ENCODE results near the gene SAPCD2.
"Not testable (repeated sequence)": the region's sequence is repeated elsewhere in the genome, so short reads cannot be mapped to it uniquely, and the experiment has no call there.

Gene SAPCD2, protein sequence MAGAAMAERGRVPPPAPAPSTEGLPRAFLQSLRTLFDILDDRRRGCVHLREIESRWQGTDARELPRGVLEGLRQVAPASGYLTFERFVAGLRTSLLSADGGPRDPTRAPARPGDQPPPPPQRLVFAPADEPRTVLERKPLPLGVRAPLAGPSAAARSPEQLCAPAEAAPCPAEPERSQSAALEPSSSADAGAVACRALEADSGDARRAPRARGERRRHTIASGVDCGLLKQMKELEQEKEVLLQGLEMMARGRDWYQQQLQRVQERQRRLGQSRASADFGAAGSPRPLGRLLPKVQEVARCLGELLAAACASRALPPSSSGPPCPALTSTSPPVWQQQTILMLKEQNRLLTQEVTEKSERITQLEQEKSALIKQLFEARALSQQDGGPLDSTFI

DNA sequence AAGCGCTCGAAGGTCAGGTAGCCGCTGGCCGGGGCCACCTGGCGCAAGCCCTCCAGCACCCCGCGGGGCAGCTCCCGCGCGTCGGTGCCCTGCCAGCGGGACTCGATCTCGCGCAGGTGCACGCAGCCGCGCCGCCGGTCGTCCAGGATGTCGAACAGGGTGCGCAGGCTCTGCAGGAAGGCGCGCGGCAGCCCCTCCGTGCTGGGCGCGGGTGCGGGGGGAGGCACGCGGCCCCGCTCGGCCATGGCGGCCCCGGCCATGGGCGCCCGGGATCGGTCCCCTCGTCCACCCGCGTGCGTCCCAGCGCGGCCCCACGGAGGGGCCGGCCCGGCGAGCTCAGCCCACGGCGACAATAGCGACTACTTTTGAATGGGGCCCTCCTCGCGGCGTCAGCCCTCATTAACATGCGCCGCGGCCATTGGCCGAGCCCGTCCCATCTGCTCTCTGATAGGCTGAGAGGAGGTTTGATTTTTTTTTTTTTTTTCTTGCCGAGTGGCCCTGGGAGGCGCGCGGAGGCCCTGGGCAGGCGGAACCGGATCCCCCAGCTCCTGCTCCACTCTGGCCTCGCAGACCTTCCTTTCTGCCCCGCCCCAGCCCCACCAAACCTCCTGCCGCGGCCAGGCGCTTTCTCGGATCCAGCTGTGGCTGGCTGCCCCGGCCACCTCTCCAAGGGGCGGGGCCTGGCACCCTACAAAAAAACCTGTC is at the start of gene SAPCD2:
TSS of gene SAPCD2 (minus strand) at position 357 of the 705 bp plus-strand sequence. CDS start at position 260, 97 bp downstream.
- DNase-seq: peak; percentile 84 to 86

DNA sequence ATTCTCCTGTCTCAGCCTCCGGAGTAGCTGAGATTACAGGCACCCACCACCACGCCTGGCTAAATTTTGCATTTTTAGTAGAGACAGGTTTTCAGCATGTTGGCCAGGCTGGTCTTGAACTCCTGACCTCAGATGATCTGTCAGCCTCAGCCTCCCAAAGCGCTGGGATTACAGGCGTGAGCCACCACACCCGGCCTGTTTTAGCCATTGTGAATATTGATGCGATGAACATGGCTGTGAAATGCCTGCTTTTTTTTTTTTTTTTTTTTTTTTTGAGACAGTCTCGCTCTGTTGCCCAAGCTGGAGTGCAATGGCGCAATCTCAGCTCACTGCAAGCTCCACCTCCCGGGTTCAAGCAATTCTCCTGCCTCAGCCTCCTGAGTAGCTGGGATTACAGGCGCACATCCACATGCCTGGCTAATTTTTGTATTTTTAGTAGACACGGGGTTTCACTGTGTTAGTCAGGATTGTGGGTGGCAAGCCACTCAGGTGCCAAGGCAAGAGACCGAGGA is 47.8 kb upstream of the SAPCD2 start:
- not testable (repeated sequence) for DNase-seq

DNA sequence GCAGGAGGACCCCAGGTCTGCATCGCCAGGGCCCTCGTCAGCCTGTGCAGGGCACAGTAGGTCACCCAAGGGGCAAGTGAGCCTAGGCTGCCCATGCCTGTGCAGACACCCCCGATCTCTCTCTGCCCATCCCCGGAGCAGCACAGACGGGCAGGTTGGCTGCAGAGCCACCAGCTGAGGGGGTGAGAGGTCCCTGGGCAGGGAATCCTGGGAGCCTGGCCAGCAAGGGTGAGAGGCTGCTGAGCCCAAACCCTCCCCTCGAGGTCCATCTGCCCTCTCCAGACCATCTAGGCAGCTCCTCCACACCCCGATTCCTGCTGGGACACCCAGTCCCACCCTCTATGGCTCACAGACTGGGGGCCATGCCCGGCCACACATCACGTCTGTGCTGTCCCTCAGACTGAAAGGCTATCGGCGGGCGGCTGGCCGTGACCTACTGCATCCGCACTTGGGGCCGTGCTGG is 46.9 kb upstream of the SAPCD2 start:
- no peak for DNase-seq

DNA sequence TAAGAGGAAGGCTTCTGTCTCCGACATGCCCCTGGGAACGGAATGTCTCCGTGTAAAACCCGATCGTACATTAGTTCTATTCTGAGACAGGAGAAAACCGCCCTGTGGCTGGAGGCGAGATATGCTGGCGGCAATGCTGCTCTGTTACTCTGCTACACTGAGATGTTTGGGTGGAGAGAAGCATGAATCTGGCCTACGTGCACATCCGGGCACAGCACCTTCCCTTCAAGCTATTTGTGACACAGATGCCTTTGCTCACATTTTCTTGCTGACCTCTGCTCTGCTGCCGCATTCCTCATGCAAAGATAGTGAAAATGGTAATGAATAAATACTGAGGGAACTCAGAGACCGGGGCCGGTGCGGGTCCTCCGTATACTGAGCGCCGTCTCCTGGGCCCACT is 46.4 kb upstream of the SAPCD2 start:
- no peak for DNase-seq

DNA sequence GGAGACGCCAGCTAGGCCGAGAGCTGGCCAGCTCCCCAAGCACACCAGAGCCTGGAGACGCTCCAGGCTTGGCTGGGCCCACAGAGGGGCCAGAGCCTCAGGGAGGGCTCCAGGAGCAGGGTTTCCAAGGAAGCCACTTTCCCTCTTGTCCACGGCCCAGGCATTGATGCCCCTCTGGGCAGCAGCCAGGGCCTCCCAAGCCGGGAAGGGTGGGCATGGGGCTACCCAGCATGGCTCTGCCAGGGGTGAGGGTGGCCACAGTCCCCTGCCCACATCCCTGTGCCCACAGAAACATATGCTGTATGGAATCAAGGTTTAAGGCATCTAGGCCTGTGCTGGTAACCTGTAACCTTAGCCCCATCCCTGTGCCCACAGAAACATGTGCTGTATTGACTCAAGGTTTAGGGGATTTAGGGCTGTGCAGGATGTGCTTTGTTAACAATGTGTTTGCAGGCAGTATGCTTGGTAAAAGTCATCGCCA is 45.7 kb upstream of the SAPCD2 start:
- DNase-seq: no peak

DNA sequence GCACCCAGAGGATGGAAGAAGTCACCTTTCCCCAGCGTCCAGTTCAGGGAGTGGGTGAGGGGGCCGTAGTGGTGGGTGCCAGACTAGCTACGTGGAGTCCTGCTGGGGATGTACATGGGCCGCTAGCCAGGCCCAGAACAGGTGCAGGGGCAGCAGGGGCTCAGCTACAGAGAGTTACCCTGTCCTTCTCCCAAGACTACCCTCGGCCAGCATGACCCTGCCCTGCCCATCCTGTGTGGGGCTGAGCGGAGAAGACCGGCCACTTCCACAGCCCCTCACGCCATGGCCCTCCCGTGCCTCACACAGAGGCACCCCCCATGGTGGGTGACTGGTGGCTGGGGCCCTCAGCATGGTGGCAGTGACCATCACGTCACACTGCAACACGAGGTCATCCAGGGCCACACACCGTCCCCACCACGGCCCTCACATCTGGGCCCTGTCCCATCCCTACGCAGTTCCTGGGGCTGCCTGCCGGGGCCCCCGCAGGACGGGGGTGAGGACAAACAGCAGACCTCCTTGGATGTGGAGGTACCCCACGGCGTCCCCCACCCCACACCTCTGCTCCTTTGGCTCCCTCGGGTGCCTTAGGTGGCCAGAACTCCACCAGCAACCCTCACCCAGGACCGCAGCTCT is 45.2 kb upstream of the SAPCD2 start:
- no peak for DNase-seq

DNA sequence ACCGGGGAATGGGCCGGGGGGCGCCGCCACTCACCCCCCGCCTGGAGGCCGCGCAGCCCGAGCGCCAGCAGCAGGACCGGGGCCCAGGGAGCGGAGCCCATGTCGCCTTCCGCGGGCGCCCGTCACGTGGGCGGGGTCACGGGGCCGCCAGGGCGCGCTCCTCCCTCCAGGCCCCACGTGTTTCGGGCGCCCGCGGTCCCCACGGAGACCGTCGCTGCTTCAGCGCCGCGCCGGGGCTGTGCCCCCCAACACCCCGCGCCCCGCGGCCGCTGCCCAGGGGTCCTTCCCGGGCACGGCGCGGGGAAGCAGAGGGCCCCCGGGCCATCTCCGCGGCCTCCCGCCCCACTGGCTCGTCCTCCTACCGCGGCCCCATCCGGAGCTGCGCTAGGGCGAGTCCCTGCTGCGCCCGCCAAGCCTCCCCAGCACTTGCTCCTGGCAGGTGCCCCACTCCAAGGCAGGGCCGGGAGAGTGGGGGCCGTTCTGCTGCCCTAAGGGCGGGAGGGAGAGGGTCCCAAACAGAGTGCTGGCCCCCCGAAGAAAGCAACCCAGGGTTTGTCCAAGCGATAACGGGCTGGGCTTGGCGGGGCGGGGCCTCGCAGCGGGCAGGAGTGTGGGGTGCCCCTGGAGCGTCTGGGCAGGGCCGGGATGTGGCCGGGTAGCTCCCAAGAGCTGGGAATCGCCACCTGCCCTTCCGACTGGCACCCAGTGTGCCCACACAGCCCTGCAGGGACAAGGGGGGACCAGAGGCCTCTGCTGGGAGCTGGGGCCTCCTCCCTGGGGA is 44.4 kb upstream of the SAPCD2 start, which contains the start of gene DPP7:
TSS of gene DPP7 (minus strand) at position 121 of the 781 bp plus-strand sequence. CDS start at position 101, 20 bp downstream.
- peak; percentile 81 to 86 for DNase-seq

DNA sequence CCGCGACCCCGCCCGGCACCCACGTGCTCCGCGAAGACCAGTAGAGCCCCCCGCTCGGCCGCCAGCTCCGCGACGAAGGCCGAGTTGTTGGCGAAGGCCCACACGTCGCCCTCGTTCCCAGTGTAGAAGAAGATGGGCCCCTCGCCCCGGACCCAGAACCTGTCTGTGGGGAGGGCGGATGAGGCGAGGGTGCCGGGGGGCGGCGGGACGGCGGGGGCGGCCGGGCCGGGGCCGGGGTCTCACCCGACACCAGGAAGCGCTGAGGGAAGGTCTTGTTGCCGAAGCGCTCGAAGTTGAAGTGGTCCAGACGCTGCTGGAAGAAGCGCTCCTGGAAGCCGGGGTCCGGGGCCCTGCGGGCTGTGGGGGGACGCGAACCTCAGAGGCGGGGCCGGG is 43.9 kb upstream of the SAPCD2 start:
- DNase-seq: no peak

DNA sequence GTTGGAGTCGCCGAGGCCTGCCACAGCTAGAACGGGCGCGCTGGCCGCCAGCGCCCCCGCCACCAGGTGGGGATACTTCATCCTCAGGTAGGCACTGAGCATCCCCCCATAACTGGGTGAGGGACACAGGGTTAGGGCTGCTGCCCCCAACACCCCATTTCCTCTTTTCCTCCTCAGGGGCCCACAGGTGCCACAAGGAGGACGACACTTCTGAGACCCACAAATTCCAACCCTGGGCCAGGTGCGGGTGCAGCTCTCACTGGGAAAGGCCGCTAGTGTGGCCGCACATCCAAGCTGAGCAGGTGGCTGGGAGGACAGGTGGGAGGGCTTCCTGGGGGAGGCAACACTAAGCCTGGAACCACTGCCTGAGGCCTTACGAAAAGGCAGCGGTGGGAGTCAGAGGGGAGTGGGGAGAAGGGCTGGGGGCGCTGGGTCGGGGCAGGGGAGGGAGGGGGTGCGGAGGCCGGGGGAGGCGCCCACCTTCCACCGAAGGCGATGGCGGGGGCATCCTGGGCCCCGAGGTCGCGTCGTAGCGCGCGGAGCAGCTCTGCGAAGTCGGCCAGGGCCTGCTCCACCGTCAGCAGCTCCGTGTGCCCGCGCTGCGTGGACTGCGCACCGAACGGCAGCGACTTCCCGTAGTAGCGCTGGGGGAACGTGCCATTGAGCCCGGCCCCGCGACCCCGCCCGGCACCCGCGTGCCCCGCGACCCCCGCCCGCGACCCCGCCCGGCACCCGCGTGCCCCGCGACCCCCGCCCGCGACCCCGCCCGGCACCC is 43.2 kb upstream of the SAPCD2 start:
- peak; percentile 39 to 40 for DNase-seq

DNA sequence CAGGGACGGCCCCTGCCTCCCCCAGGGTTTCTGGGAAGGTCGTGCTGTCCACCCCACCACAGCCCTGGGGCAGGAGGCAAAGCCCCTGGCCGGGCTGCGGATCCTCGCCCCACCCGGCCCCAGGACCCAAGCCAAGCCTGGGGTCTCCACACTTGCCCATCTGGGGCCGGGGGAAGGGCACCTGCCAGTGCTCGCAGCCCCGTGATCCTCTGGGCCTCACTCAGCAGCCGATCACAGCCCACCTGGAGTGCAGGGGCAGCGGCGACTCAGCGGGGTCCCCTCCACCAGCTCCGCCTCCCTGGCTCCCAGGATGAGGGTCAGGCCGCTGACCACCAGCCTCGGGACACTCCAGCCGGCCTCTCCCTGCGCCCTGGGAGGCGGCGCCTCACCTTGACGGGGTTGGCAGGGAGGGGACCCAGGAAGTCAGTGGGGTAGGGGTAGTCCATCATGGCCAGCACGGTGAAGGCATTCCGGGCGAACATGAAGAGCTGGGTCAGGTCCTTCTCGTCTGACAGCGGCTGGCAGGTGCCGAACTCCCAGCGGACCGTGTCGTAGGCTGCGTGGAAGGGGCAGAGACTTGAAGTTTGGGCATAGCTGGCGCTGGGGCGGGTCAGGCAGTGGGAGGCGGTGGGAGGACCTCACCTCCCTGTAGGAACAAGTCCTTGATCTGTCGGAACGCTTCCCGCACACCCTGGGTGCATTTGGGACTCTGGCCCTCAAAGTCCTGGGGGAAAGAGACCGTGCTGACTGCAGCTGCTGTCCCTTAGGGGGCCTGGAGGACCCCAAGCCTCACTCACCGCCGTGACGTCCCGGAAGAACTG is 42.4 kb upstream of the SAPCD2 start:
- DNase-seq: no peak

DNA sequence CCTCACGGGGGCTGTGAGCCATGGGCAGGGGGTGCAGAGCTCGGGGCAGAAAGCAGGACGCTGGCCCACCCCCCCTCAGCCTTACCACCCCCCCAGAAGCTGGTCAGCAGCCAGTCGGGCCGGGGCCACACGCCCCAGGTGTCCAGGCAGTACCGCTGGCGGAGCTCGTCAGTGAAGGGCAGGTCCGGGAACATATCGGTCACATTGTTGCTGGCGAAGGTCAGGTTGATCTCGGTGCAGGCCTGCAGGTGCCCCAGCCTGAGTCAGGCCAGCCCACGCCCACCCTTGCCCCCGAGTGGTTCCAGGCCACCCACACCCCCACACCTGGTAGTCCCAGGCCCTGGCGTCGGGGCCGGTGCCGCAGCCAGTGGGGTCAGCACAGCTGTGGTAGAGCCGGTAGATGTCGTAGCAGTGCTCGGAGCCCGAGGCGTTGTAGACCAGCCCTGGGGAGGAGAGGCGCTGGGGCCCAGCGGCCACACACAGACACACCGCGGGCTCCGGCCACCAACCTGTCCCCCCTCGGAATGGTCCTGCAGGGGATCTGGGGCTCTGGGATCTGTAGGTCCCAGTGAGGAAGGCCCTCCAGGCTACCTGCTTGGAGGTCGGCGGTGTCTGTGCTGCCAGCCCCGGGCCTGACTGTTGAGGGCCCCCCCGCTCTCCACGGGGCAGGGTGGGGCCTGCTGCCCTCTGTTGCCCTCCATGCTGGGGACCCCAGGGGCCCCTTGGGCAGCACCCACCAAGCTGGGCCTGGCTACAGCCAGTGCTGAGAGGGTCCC is 41.6 kb upstream of the SAPCD2 start:
- no peak for DNase-seq

DNA sequence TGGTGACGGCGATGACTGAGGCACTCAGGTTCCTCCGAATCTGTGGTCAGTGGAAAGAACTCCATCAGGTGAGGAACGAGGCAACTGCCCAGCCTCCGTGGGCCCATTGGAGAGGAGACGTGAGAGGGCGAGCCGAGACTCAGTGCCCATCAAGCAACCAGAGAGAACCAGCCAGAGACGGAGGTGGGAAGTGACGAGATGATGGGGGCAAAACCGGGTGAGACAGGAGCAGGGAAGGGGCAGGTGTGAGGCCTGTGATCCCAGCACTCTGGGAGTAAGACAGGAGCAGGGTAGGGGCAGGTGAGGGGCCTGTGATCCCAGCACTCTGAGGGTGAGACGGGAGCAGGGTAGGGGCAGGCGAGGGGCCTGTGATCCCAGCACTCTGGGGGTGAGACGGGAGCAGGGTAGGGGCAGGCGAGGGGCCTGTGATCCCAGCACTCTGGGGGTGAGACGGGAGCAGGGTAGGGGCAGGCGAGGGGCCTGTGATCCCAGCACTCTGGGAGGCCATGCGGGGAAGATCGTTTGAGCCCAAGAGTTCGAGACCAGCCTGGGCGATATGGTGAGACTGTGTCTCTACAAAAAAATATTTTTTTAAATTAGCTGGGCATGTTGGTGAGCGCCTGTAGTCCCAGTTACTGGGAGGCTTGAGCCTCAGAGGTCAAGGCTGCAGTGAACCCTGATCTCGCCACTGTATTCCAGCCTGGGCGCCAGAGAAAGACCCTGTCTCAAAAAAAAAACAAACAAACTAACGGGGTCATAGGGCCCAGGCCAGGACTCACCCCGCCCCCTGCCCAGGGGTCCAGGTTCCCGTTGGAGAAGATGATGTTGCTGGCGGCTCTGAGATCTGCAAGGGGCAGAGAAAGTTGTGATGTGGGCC is 40.8 kb upstream of the SAPCD2 start:
- no peak for DNase-seq

DNA sequence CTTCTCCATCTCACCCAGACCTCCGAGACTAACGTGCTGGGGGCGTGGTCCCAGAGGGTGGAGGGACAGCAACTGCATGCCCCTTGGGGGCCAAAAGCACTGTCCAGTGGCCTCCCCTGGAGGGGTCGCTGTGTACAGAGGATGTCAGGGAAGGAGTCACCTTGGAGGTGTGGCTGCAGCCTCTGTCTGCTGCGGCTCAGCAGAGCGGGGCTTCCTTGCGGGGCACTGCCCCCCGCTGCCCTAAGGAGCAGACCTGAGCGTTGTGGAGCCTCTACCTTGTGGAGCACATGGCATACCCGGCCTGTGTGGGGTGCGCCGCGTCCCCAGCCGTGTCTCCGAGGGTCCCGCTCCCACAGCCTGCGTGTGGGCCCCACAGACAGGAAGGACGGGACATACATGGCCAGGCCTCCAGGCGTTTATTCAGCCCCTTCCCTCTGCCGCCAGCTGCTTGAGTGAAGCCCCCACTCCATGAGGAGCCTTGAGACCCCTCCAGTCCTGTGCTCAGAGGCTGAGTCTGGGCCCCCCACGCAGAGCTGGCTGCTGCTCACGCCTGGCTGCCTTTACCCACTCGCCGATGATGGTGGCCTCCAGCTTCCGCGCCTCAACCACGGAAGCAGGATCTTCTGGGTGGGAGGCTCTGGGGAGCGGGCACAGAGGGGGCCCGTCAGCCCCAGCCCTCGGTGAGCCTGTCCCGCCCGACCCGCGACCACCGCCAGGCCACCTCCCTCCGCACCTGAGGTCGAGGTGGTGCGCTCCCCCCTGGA is 40.0 kb upstream of the SAPCD2 start:
- DNase-seq: no peak

DNA sequence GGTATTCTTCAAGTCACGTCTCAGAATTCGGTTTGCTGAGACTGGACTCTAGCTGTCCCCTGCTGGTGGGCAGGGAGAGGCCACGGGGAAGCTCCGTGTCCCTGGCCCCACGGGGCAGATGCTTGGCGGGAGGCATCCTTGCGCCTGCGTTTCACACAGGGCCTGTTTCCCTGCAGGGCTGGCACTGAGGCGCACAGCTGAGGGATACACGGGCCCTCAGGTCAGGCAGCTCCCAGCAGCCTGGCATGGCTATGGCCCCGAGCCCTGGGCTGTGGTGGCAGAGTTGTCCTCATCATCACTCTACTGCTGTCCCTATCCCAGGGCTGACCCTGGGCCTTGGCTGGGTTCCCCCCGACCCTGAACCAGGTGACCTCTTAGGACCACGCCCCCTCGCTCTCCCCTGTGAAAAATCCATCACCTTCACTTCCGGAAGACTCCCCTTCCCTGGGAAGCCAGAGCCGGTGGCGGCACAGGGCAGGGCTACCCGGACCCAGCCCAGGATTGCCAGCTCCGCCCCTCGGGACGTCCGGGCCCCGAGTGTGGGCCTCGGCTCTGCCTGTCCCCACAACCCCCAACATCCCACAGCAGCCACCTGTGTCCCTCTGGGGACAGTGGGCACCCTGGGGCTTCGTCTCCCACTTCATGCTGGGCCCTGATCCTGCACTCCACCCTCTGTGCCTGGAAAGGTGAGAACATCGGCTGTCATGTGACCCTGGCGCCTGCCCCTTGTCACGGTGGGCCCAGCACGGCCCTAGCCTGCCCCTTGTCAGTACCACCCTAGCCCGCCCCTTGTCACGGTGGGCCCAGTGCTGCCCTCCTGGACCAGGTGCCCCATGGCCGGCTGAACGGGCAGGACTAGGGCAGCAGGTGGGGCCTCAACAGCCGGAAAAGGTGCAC is 39.1 kb upstream of the SAPCD2 start:
- DNase-seq: no peak

DNA sequence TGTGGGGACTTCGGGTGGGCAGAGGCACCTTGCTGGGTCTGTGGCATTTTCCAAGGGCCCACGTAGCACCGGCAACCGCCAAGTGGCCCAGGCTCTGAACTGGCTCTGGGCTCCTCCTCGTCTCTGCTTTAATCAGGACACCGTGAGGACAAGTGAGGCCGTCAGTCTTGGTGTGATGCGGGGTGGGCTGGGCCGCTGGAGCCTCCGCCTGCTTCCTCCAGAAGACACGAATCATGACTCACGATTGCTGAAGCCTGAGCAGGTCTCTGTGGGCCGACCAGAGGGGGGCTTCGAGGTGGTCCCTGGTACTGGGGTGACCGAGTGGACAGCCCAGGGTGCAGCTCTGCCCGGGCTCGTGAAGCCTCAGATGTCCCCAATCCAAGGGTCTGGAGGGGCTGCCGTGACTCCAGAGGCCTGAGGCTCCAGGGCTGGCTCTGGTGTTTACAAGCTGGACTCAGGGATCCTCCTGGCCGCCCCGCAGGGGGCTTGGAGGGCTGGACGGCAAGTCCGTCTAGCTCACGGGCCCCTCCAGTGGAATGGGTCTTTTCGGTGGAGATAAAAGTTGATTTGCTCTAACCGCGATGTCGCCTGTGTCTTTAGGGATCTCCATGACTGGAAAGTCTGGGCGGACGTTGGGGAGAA is 38.4 kb upstream of the SAPCD2 start:
- no peak for DNase-seq

DNA sequence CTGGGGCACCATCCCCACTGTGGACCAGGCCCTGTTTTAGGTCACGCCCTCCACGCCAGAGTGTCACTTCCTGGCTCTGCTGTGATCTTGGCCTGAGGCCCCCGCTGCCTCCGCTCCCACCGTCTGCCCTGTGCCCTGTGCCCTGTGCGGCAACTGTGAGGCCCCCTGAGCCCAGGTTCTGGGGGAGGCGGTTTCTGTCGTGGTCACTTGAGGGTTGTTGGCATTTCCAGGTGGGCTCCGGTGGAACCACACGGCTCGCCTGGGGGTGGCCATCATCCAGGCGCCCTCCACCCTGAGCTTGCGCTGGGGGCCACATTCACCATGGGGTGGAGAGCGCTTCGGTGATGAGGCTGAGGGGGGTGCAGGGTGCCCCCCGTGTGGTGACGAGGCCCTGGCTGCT is 37.6 kb upstream of the SAPCD2 start:
- DNase-seq: no peak

Data from stimulated activated CD4-positive, alpha-beta T cell treated with anti-CD3 and anti-CD28 coated beads, Interleukin-2, amount 100 ng/mL, for 24 hours (primary cell).